Lower leg skin (tissue), 3 donors: ENCODE measurements around the gene TBX15.

Source experiments
- POLR2A ChIP-seq, 2 donors: fragments of 450-650 bp; IDR thresholded peaks; one replicate each; pipeline ENCODE4 v1.6.1; 2016 to 2017; ENCODE audit warnings: antibody characterized with exemption in 2 of 2, mild to moderate bottlenecking in 1 of 2, moderate library complexity in 1 of 2
- TF ChIP-seq, protein P1 (sequence below), 3 donors: fragments of 450-650 bp; IDR thresholded peaks; one replicate each; pipeline ENCODE4 v1.5.1; 2016; ENCODE audit warnings: antibody characterized with exemption in 3 of 3, mild to moderate bottlenecking in 3 of 3, moderate library complexity in 2 of 3

DNA sequence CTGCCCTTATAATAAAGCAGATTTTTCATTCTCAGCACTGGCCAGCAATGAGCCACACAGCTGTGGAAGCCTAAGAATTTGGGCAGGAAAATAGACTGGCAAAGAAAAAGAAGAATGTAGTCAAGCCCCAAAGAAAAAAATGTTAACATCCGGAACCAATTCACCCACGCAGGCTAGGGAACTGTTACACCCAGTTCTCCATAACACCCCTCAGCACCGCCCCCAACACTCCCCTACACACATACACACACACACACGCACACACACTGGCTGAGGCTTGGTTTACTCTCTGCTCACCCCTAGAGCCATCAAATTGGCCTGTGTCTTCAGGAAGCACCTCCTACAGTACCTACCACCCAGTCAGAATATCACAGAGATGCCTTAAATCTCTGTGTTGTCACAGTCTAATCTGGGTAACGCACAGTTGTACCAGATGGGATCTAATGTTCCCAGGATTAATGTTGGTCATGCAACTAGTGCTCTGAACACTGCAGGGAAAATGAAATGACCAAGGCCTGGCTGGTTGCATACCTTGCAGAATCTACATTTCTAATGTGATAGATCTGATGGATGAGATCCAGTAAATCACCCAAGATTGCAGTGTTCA is 14.5 kb downstream of the TBX15 start:
- TF ChIP-seq, protein P1, sequence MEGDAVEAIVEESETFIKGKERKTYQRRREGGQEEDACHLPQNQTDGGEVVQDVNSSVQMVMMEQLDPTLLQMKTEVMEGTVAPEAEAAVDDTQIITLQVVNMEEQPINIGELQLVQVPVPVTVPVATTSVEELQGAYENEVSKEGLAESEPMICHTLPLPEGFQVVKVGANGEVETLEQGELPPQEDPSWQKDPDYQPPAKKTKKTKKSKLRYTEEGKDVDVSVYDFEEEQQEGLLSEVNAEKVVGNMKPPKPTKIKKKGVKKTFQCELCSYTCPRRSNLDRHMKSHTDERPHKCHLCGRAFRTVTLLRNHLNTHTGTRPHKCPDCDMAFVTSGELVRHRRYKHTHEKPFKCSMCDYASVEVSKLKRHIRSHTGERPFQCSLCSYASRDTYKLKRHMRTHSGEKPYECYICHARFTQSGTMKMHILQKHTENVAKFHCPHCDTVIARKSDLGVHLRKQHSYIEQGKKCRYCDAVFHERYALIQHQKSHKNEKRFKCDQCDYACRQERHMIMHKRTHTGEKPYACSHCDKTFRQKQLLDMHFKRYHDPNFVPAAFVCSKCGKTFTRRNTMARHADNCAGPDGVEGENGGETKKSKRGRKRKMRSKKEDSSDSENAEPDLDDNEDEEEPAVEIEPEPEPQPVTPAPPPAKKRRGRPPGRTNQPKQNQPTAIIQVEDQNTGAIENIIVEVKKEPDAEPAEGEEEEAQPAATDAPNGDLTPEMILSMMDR (IDR thresholded peaks at IDR 0.05): no peak
- TF ChIP-seq POLR2A (IDR thresholded peaks at IDR 0.05): no peak
